ENCODE data around the gene CAMK1D. TPM values are rescaled to one million over a fixed set of nuclear protein-coding genes. Genes with fewer than 3 reads are reported as not detected.

CAMK1D gene
- total and polyA plus RNA-seq, 2 of the 4 experiments (the other 2 are of a cell fraction) = 5.0 to 5.3 TPM

- no peaks in the 10 kb centered on the region; the same call in 1 of the 2 replicates for H3K27me3 ChIP-seq (ENCODE audit: control insufficient read depth, insufficient read depth, low read length)
- no peak overlapping the region for H2AK9ac ChIP-seq (replicated peaks; ENCODE audit: low read depth, low read length, poor library complexity)
- BruUV-seq (replicated peaks) = no TSS peak
- no peak overlapping the region for H2BK20ac ChIP-seq (ENCODE audit: low read depth, low read length)
- no peak overlapping the region for H2BK120ac ChIP-seq (ENCODE audit: low read depth, low read length)
- TF ChIP-seq RAD21 (IDR thresholded peaks at IDR 0.05; ENCODE audit: low read length) (no peak), ELK1 (IDR thresholded peaks at IDR 0.05; ENCODE audit: borderline replicate concordance, low read depth, low read length) (no peak), CHD1 (IDR thresholded peaks at IDR 0.05; ENCODE audit: low read depth, low read length) (no peak), NFE2L2 (IDR thresholded peaks at IDR 0.05; ENCODE audit: low read depth, low read length) (no peak), CTCF (conservative IDR thresholded peaks at IDR 0.05; ENCODE audit: low read depth, low read length) (no peak)
- DNase-seq (no peak), ATAC-seq (ENCODE audit: low read depth) (no peak)
- H3K4me2 ChIP-seq (ENCODE audit: low read depth, low read length) = no peak overlapping the region
- H3K9me1 ChIP-seq (ENCODE audit: insufficient read depth, low read length) = 0 out of 2 replicates have a peak, but pooled peaks cover 2% of the 10 kb centered on the region
- H3K23ac ChIP-seq (ENCODE audit: low read depth, low read length) = no peak overlapping the region
- H3K56ac ChIP-seq (ENCODE audit: extremely low read depth, insufficient read depth, low read length) = no peak overlapping the region
- no peaks in the 10 kb centered on the region for H3K36me3 ChIP-seq (ENCODE audit: control insufficient read depth, insufficient read depth, low read length)
- 84% methylated on average over 10 of the region's 12 CpGs; no CpG with 5 or more reads in 1 of the 2 experiments for WGBS, 2 experiments (ENCODE audit: extremely low coverage in 2 of 2, insufficient read length in 1 of 2)
- no peak overlapping the region for H4K5ac ChIP-seq (ENCODE audit: low read depth, low read length)
- no peaks in the 10 kb centered on the region for H3K79me1 ChIP-seq (ENCODE audit: low read depth in 1 of 2, low read length in 2 of 2)
- no peak overlapping the region for H2AK5ac ChIP-seq (ENCODE audit: low read depth, low read length)
- no peak overlapping the region for H4K91ac ChIP-seq (ENCODE audit: insufficient read depth, low read depth, low read length)
- H2AFZ ChIP-seq (replicated peaks; ENCODE audit: low read length, poor library complexity) = no peak overlapping the region
- H3K18ac ChIP-seq (ENCODE audit: low read depth, low read length) = no peak overlapping the region
- no peak overlapping the region for H3K27ac ChIP-seq (ENCODE audit: insufficient read depth, low read length)
- H3K4ac ChIP-seq (ENCODE audit: low read depth, low read length) = no peak overlapping the region
- intact Hi-C loops (cut with micrococcal nuclease) = no loop called here
- no peak overlapping the region for H3K4me3 ChIP-seq (ENCODE audit: insufficient read depth, low read depth, low read length)
- H4K20me1 ChIP-seq (ENCODE audit: insufficient read depth, low read length) = no peaks in the 10 kb centered on the region
- no peak overlapping the region for H3K9ac ChIP-seq (ENCODE audit: low read depth, low read length)
- H3K14ac ChIP-seq (replicated peaks; ENCODE audit: low read depth, low read length) = no peak overlapping the region
- in situ Hi-C loops (cut with MboI; ENCODE audit: low sequenced_read_pairs) = no loop called here
- POLR2A ChIA-PET (ENCODE audit: unreplicated experiment) = no interaction called here
- no peak overlapping the region for H2BK5ac ChIP-seq (ENCODE audit: low read depth, low read length, poor library complexity, severe bottlenecking)
- CTCF ChIA-PET = no interaction called here
- H4K8ac ChIP-seq (ENCODE audit: low read depth in 2 of 2, low read length in 2 of 2) = no peak overlapping the region
- H3K4me1 ChIP-seq (ENCODE audit: control insufficient read depth, insufficient read depth, low read length) = peaks cover 2% of the 10 kb centered on the region; the same call in 1 of the 2 replicates
- no peaks in the 10 kb centered on the region for H3K9me3 ChIP-seq (ENCODE audit: control insufficient read depth, insufficient read depth, low read length)
- dilution Hi-C loops (cut with HindIII; ENCODE audit: low sequenced_read_pairs, unreplicated experiment) = no loop called here
- no peak overlapping the region for H2BK15ac ChIP-seq (ENCODE audit: low read depth, low read length)
Observed at GRCh38 chr10:12785415-12785831, 436.1 kb downstream of the CAMK1D start.

Data from IMR-90 (cell line).